HepG2 (cell line): ENCODE data around the gene IL11RA. TPM values are rescaled to one million over a fixed set of nuclear protein-coding genes. Genes with fewer than 3 reads are reported as not detected.

Experiments used
- ATAC-seq: fragments of 200-7000 bp; cut with Tn5 transposase; 3 replicates; pipeline ENCODE4 v1.9.1; 2020; ENCODE audit warnings: mild to moderate bottlenecking, moderate library complexity
- BruUV-seq: library from RNA; stranded (reverse); fragments of 400-500 nt; replicated peaks from 2 replicates; lab custom pipeline; 2021; lab: Mats Ljungman, UMichigan
- CTCF ChIA-PET: fragments of 300-600 bp; formaldehyde crosslinking; extraction: SDS; loops from one replicate; lab custom pipeline; 2021; ENCODE audit warnings: low total read pairs, inconsistent platforms, low intra/inter-chr PET ratio; lab: Yijun Ruan, JAX
- POLR2A ChIA-PET: fragments of 350-600 bp; sonication (Branson Sonifier 250); formaldehyde crosslinking; loops from one replicate; lab custom pipeline; 2020; ENCODE audit warnings: antibody characterized with exemption, inconsistent platforms; lab: Yijun Ruan, JAX
- DNase-seq: peaks from one replicate; pipeline ENCODE4 v3.0.0-alpha.2; 2015; ENCODE audit warnings: low spot score
- FAIRE-seq: peaks from 3 replicates; lab custom pipeline; 2011; peaks lifted over from hg19 to GRCh38; lab: Jason Lieb, UNC
- H2AFZ ChIP-seq: one replicate; pipeline ENCODE4 v1.6.1; 2011; ENCODE audit warnings: low read length, inconsistent platforms
- H3K27ac ChIP-seq: fragments of 300-600 bp; 3 replicates; pipeline ENCODE4 v1.8.0; 2011; ENCODE audit warnings: mixed run types, mild to moderate bottlenecking, mixed read lengths, low read length, inconsistent platforms; ENCODE audit not compliant: insufficient read depth; ENCODE audit errors: extremely low read length
- H3K27me3 ChIP-seq, 2 experiments: fragments of 200-600 bp in 1 of 2; 2 replicates in 1 of 2; 3 replicates in 1 of 2; pipeline versions ENCODE4 v1.6.0 to v1.8.0; 2011; ENCODE audit warnings: low read length in 2 of 2, mild to moderate bottlenecking in 2 of 2, moderate library complexity in 2 of 2, inconsistent platforms in 1 of 2; ENCODE audit not compliant: insufficient read depth in 2 of 2, control insufficient read depth in 1 of 2
- H3K36me3 ChIP-seq, 2 experiments: fragments of 200-600 bp in 1 of 2; replicated peaks in 1 of 2; 2 replicates in 1 of 2; 3 replicates in 1 of 2; pipeline versions ENCODE4 v1.5.1 to v1.8.0; 2011; ENCODE audit warnings: low read length in 2 of 2, inconsistent platforms in 1 of 2; ENCODE audit not compliant: insufficient read depth in 2 of 2, control insufficient read depth in 1 of 2
- H3K4me1 ChIP-seq: 2 replicates; pipeline ENCODE4 v1.5.1; 2012; ENCODE audit warnings: low read length, inconsistent platforms; ENCODE audit not compliant: insufficient read depth
- H3K4me2 ChIP-seq: 2 replicates; pipeline ENCODE4 v1.6.0; 2011; ENCODE audit warnings: low read depth, low read length, inconsistent platforms
- H3K4me3 ChIP-seq, 3 experiments: fragments of 200-600 bp in 1 of 3; sonication (generic), shearing (Covaris generic) in 1 of 3; replicated peaks in 1 of 3; 2 replicates each; pipeline ENCODE4 v1.5.1; 2011 to 2016; ENCODE audit warnings: low read length in 3 of 3, inconsistent platforms in 2 of 3, low read depth in 2 of 3, mild to moderate bottlenecking in 2 of 3, control low read depth in 1 of 3, mixed read lengths in 1 of 3; ENCODE audit not compliant: insufficient read depth in 1 of 3
- H3K79me2 ChIP-seq: one replicate; pipeline ENCODE4 v1.6.1; 2011; ENCODE audit warnings: low read length, inconsistent platforms; ENCODE audit not compliant: insufficient read depth
- H3K9ac ChIP-seq: 2 replicates; pipeline ENCODE4 v1.6.0; 2011; ENCODE audit warnings: mild to moderate bottlenecking, low read depth, low read length, inconsistent platforms; ENCODE audit not compliant: insufficient read depth
- H3K9me3 ChIP-seq: 2 replicates; pipeline ENCODE4 v1.5.1; 2012; ENCODE audit warnings: mild to moderate bottlenecking, low read length
- H4K20me1 ChIP-seq: 2 replicates; pipeline ENCODE4 v1.6.0; 2011; ENCODE audit warnings: inconsistent platforms, mild to moderate bottlenecking, low read length, moderate library complexity; ENCODE audit not compliant: insufficient read depth
- CREBL2 ChIP-seq: sonication (generic); formaldehyde crosslinking; IDR thresholded peaks from 2 replicates; pipeline ENCODE4 v1.8.1; 2023; ENCODE audit warnings: missing genetic modification reagents, mild to moderate bottlenecking, borderline replicate concordance
- ETV6 ChIP-seq: sonication (generic); formaldehyde crosslinking; conservative IDR thresholded peaks from 2 replicates; pipeline ENCODE4 v1.4.0; 2020; ENCODE audit warnings: missing genetic modification reagents
- GMEB1 ChIP-seq: sonication (generic); formaldehyde crosslinking; IDR thresholded peaks from 2 replicates; pipeline ENCODE4 v1.5.1; 2020; ENCODE audit warnings: missing genetic modification reagents, mild to moderate bottlenecking, borderline replicate concordance
- GTF2F1 ChIP-seq: fragments of 150-350 bp; IDR thresholded peaks from 2 replicates; pipeline ENCODE4 v1.6.1; 2014; ENCODE audit warnings: low read length
- HMG20B ChIP-seq: conservative IDR thresholded peaks from 2 replicates; pipeline ENCODE4 v1.6.1; 2016; ENCODE audit warnings: missing genetic modification reagents, missing compliant biosample characterization
- RBAK ChIP-seq: sonication (generic); formaldehyde crosslinking; IDR thresholded peaks from 2 replicates; pipeline ENCODE4 v1.5.1; 2020; ENCODE audit warnings: mild to moderate bottlenecking, missing genetic modification reagents
- RBM22 ChIP-seq: fragments of 200-400 bp; formaldehyde crosslinking; optimal IDR thresholded peaks from 2 replicates; pipeline ENCODE3; 2017; ENCODE audit warnings: mild to moderate bottlenecking, low read length, moderate library complexity
- SCMH1 ChIP-seq: sonication (generic); formaldehyde crosslinking; IDR thresholded peaks from 2 replicates; pipeline ENCODE4 v1.9.0; 2021; ENCODE audit warnings: missing genetic modification reagents, mild to moderate bottlenecking, borderline replicate concordance
- SMAD1 ChIP-seq: sonication (generic); formaldehyde crosslinking; IDR thresholded peaks from 2 replicates; pipeline ENCODE4 v1.4.0; 2020; ENCODE audit warnings: missing genetic modification reagents, low read depth, mild to moderate bottlenecking, borderline replicate concordance
- SMC3 ChIP-seq: IDR thresholded peaks from 2 replicates; pipeline ENCODE4 v1.6.1; 2011; ENCODE audit warnings: low read length, improper control_type of control experiment
- STAG1 ChIP-seq: sonication (generic); formaldehyde crosslinking; IDR thresholded peaks from 2 replicates; pipeline ENCODE4 v1.4.0; 2020; ENCODE audit warnings: missing genetic modification reagents
- TGIF2 ChIP-seq: IDR thresholded peaks from 2 replicates; pipeline ENCODE4 v1.6.1; 2016; ENCODE audit warnings: control low read depth, missing compliant biosample characterization
- WIZ ChIP-seq: sonication (generic); formaldehyde crosslinking; IDR thresholded peaks from 2 replicates; pipeline ENCODE4 v1.5.1; 2020; ENCODE audit warnings: mild to moderate bottlenecking, missing genetic modification reagents
- ZBTB2 ChIP-seq: sonication (generic); formaldehyde crosslinking; IDR thresholded peaks from 2 replicates; pipeline ENCODE4 v1.8.0; 2022; ENCODE audit warnings: low read depth, missing genetic modification reagents
- ZBTB21 ChIP-seq: sonication (generic); formaldehyde crosslinking; IDR thresholded peaks from 2 replicates; pipeline ENCODE4 v1.4.0; 2020; ENCODE audit warnings: missing genetic modification reagents
- ZFP37 ChIP-seq: sonication (generic); formaldehyde crosslinking; IDR thresholded peaks from 2 replicates; pipeline ENCODE4 v1.4.0; 2020; ENCODE audit warnings: missing genetic modification reagents, borderline replicate concordance
- ZNF557 ChIP-seq: sonication (generic); formaldehyde crosslinking; IDR thresholded peaks from 2 replicates; pipeline ENCODE4 v1.4.0; 2020; ENCODE audit warnings: missing genetic modification reagents
- ZNF792 ChIP-seq: IDR thresholded peaks from 2 replicates; pipeline ENCODE4 v1.6.1; 2016
- WGBS: methylation state at CpG from one replicate; pipeline ENCODE4 v1.1.6; 2017; ENCODE audit warnings: low lambda C conversion rate; 5-methylcytosine and 5-hydroxymethylcytosine counted together
- in situ Hi-C: cut with HindIII; loops from 2 replicates; pipeline ENCODE4 v1.10.0; 2017; ENCODE audit warnings: low pct_unique_long_range_greater_than_20kb; ENCODE audit not compliant: extremely low pct_ligation_motif_present
- intact Hi-C: fragments of 100-400 bp; cut with micrococcal nuclease; formaldehyde crosslinking; loops from one replicate; pipeline ENCODE4 v1.10.0; 2022; ENCODE audit not compliant: unreplicated experiment
- polyA plus RNA-seq, 8 experiments: library from polyadenylated mRNA; depleted of rRNA in 3 of 8; stranded (reverse) in 7 of 8; unstranded in 1 of 8; fragments of >200 nt; fragmentation: Illumina TruSeq in 4 of 8; extraction: Trizol in 4 of 8; gene quantifications; 2 replicates each; pipeline versions ENCODE4 v1.2.1 to v1.2.3, GENCODE V29; 2011 to 2016; ENCODE audit warnings: low read depth in 4 of 8, missing spikeins in 1 of 8, mixed read lengths in 1 of 8; ENCODE audit not compliant: insufficient read depth in 1 of 8
- total RNA-seq, 5 experiments: library from RNA; depleted of rRNA; stranded (reverse); fragments of >200 nt; fragmentation: Illumina TruSeq; extraction: Trizol; gene quantifications; 2 replicates each; pipeline ENCODE4 v1.2.3, GENCODE V29; 2016; ENCODE audit warnings: low read depth in 1 of 5
- TF ChIP-seq, protein P1 (sequence below): IDR thresholded peaks from 2 replicates; pipeline ENCODE4 v1.6.1; 2016; ENCODE audit warnings: low read depth, borderline replicate concordance
- TF ChIP-seq, protein P2 (sequence below): sonication (generic); formaldehyde crosslinking; IDR thresholded peaks from 2 replicates; pipeline ENCODE4 v1.4.0; 2020; ENCODE audit warnings: missing genetic modification reagents

Gene IL11RA
- total and polyA plus RNA-seq, 2 of the 13 experiments (the other 11 are each of a cell fraction or from before 2014, with no cell fraction given): 2.0 to 4.2 TPM

DNA sequence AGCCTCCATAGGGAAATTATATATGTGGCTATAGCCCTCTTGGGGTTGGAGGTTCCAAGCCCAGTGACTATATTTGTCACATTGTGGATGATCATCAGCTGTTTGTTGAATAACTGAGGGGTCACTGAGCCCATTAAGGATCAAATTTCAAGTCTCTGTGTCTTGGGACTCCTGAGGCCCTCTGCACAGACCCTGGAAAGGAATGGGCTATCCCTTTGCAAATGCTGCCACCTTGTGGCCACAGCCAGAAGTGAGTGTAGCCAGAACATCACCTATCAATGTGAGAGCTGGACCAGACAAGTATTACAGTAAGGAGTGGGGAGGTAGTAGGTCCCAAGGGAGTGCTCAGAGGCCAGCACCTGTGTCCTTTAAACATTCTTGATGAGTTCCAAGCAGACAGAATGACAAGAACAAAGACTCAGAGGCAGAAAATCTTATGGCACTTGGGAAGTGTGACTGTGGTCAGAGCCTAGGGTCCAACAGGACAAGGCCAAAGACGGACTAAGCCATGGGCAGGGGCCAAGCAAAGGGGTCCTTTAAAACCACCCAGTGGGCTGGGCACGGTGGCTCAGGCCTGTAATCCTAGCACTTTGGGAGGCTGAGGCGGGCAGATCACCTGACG lies 48.3 kb upstream of the IL11RA start:
- no TSS peak for BruUV-seq
- WGBS: 29% methylated on average over 2 of the region's 4 CpGs
- TF ChIP-seq CREBL2 (no peak), GMEB1 (CRISPR knock-in tag) (no peak), TGIF2 (no peak), STAG1 (CRISPR knock-in tag) (peak; percentile 93), SMC3 (peak; percentile 84), RBM22 (no peak), ZNF792 (CRISPR knock-in tag) (no peak), ZBTB2 (no peak), ZBTB21 (CRISPR knock-in tag) (no peak), HMG20B (CRISPR knock-in tag) (no peak), SMAD1 (CRISPR knock-in tag) (no peak), GTF2F1 (no peak), ZFP37 (CRISPR knock-in tag) (no peak), WIZ (no peak), ETV6 (CRISPR knock-in tag) (no peak), ZNF557 (CRISPR knock-in tag) (no peak), RBAK (CRISPR knock-in tag) (no peak), SCMH1 (CRISPR knock-in tag) (no peak)
- TF ChIP-seq, protein P1, sequence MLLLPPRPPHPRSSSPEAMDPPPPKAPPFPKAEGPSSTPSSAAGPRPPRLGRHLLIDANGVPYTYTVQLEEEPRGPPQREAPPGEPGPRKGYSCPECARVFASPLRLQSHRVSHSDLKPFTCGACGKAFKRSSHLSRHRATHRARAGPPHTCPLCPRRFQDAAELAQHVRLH (CRISPR knock-in tag): 0 out of 2 replicates have a peak, but pooled peaks have one; percentile 65
- TF ChIP-seq, protein P2, sequence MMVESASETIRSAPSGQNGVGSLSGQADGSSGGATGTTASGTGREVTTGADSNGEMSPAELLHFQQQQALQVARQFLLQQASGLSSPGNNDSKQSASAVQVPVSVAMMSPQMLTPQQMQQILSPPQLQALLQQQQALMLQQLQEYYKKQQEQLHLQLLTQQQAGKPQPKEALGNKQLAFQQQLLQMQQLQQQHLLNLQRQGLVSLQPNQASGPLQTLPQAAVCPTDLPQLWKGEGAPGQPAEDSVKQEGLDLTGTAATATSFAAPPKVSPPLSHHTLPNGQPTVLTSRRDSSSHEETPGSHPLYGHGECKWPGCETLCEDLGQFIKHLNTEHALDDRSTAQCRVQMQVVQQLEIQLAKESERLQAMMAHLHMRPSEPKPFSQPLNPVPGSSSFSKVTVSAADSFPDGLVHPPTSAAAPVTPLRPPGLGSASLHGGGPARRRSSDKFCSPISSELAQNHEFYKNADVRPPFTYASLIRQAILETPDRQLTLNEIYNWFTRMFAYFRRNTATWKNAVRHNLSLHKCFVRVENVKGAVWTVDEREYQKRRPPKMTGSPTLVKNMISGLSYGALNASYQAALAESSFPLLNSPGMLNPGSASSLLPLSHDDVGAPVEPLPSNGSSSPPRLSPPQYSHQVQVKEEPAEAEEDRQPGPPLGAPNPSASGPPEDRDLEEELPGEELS (CRISPR knock-in tag): no peak

More for the DNA sequence above, 48.3 kb upstream of the IL11RA start:
- H3K4me1 ChIP-seq: peaks cover 11% of the 10 kb centered on the region
- ATAC-seq: peak; percentile 91
- in situ Hi-C loops: loop anchor here (5.0 kb wide), 1 partner anchor 161 kb away; no protein-coding TSS in a partner anchor
- no peak overlapping the region for H3K4me2 ChIP-seq
- no peak overlapping the region for H2AFZ ChIP-seq
- H3K4me3 ChIP-seq: no peak overlapping the region
- H4K20me1 ChIP-seq: no peaks in the 10 kb centered on the region
- DNase-seq: peak; percentile 62
- no peak overlapping the region for H3K27ac ChIP-seq
- no peaks in the 10 kb centered on the region for H3K36me3 ChIP-seq
- FAIRE-seq: peak; percentile 81
- H3K27me3 ChIP-seq: no peaks in the 10 kb centered on the region
- H3K9ac ChIP-seq: no peak overlapping the region
- intact Hi-C loops: loop anchor here (1.0 to 5.0 kb wide), 2 partner anchors 55 to 271 kb away; no protein-coding TSS in a partner anchor
- CTCF ChIA-PET: interaction anchor here (0.6 to 2.0 kb wide), 7 partner anchors 12 to 200 kb away, joined by 3 to 18 read pairs (median 6); no protein-coding TSS in a partner anchor
- no peaks in the 10 kb centered on the region for H3K79me2 ChIP-seq
- no peaks in the 10 kb centered on the region for H3K9me3 ChIP-seq
- POLR2A ChIA-PET: no interaction called here
